Choroid plexus epithelial cell (primary cell): ENCODE results near the gene PPIG.

ENCODE experiments used
- DNase-seq: peaks from one replicate; pipeline ENCODE4 v3.0.0-alpha.2; 2010; ENCODE audit warnings: low read depth
- H3K4me3 ChIP-seq: 2 replicates; pipeline ENCODE4 v1.5.1; 2011; ENCODE audit warnings: low read depth, mild to moderate bottlenecking, control low read depth, low read length, moderate library complexity
- TF ChIP-seq, protein P1 (sequence below): conservative IDR thresholded peaks from 2 replicates; pipeline ENCODE4 v1.5.1; 2011; ENCODE audit warnings: low read depth, mild to moderate bottlenecking, control low read depth, inconsistent platforms, low read length, moderate library complexity

PPIG gene

DNA sequence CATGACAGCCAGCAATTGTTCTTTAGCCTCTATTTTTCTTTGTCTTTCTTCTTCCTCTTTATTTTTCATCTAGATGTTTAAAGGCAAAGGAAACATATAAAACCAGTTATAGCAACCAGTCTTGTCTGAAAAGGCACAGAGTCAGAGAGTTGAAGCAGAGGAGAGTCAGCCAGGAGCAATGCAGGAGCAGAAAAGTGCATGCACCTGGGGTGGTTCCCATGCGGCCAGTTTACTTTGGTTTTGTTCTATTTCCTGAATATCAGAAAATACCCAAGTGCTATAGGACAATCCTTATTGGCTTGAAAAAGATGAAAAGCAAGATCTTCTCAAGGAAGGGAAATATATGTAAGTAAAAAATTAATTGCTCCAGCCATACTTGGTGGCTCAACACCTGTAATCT lies 65.1 kb downstream of the PPIG start:
- H3K4me3 ChIP-seq = no peak overlapping the region
- DNase-seq = no peak
- TF ChIP-seq, protein P1, sequence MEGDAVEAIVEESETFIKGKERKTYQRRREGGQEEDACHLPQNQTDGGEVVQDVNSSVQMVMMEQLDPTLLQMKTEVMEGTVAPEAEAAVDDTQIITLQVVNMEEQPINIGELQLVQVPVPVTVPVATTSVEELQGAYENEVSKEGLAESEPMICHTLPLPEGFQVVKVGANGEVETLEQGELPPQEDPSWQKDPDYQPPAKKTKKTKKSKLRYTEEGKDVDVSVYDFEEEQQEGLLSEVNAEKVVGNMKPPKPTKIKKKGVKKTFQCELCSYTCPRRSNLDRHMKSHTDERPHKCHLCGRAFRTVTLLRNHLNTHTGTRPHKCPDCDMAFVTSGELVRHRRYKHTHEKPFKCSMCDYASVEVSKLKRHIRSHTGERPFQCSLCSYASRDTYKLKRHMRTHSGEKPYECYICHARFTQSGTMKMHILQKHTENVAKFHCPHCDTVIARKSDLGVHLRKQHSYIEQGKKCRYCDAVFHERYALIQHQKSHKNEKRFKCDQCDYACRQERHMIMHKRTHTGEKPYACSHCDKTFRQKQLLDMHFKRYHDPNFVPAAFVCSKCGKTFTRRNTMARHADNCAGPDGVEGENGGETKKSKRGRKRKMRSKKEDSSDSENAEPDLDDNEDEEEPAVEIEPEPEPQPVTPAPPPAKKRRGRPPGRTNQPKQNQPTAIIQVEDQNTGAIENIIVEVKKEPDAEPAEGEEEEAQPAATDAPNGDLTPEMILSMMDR = no peak

DNA sequence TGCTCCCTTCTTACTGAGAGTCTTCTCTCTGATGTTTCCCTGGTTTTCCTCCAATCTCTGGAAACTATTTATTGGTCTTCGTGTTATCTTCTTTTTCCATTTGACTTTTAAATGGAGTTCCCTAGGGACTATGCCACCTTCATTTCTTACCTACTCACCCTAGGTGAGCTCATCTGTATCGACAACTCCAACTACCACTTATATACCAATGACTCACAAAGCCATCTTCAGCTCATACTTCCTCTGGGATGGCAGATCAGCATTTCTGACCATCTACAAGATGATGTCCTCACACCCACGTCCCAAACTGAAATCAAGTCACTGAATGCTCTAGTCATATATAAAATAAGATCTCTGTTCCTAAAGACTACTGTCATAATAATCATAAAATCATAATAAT lies 69.5 kb downstream of the PPIG start:
- DNase-seq = no peak
- TF ChIP-seq, protein P1 = no peak
- no peak overlapping the region for H3K4me3 ChIP-seq

DNA sequence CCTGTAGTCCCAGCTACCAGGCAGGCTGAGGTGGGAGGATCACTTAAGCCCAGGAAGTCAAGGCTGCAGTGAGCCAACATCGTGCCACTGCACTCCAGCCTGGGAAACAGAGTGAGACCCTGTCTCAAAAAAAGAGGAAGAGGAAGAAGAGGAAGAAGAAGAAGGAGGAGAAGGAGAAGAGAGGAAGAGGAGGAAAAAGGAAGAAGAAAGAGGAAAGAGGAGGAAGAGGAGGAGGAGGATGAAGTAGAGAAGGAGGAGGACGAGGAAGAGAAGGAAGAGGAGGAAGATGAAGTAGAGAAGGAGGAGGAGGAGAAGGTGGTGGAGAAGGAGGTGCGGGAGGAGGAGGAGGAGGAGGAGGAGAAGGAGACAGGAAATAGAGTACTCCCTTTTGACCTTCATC lies 72.0 kb downstream of the PPIG start:
- no peak for DNase-seq
- TF ChIP-seq, protein P1 = no peak
- no peak overlapping the region for H3K4me3 ChIP-seq

DNA sequence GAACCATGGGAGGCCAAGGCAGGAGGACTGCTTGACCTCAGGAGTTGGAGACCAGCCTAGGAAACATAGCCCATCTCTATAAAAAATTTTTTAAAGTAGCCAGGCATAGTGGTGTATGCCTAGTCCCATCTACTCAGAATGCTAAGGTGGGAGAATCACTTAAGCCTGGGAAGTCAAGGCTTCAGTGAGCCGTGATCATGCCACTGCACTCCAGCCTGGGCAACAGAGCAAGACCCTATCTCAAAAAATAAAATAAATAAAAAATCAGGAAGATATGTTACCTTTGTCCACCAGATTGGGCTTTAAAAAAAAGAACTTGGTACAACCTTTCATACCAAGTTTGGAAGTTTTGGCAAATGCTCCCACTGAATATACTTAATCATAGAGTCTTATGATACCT lies 74.7 kb downstream of the PPIG start:
- TF ChIP-seq, protein P1 = no peak
- no peak overlapping the region for H3K4me3 ChIP-seq
- DNase-seq = no peak

DNA sequence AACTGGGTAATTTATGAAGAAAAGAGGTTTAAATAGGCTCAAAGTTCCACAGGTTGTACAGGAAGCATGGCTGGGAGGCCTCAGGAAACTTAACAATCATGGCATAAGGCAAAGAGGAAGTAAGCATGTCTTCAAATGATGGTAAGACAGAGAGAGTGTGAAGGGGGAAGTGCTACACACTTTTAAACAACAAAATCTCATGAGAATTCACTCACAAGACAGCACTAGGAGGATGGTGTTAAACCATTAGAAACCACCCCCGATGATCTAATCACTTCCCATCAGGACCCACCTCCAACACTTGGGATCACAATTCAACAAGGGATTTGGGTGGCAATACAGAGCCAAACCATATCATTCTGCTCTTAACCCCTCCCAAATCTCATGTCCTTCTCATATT lies 75.2 kb downstream of the PPIG start:
- TF ChIP-seq, protein P1 = no peak
- DNase-seq = no peak

DNA sequence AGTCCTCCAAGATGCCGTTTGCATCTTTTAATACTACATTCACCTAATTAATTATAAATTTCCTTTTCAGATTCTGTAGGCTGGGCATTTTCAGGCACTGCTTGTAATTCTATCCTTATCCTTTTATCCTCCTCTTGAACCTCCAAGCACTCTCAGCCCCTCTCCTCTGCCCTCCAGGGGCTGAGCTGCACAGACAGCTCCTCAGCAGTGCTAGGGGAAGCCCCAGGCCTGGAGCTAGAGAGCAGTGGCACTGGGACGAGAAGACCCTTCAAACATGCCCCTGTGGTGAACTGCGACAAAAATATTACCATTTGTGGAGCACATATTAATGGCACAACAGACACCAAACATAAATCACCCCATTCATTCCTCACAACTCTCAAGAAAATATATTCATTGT lies 77.1 kb downstream of the PPIG start:
- no peak overlapping the region for H3K4me3 ChIP-seq
- no peak for DNase-seq
- TF ChIP-seq, protein P1 = no peak

More for the DNA sequence above, 75.2 kb downstream of the PPIG start:
- no peak overlapping the region for H3K4me3 ChIP-seq

DNA sequence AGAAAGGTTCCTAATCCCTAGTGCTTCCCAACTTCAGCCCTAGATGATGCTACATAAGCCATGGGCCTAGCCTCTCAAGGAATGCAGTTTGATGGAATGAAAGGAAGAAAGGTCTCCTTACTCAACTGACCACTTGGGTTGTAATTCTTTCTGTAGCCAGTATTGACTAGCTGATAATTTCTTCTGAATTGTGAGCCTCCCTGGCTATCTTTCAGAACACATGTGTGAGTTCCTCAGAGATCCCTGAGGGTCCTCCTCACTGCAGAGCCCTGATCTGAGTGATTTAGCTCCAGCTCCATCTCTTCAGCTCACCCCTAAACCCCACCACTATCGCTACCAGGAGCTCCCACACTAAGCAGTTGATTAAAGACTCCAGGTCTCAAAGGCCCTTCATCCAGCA lies 78.6 kb downstream of the PPIG start:
- TF ChIP-seq, protein P1 = no peak
- no peak for DNase-seq
- H3K4me3 ChIP-seq = no peak overlapping the region
